NCI-H2196 (cell line): ENCODE measurements around the gene NLGN2.
A peak's percentile ranks its signal among the peaks of the same experiment; 100 is the strongest.

ENCODE experiments used
- DNase-seq: peaks from one replicate; lab custom pipeline; 2025; ENCODE audit not compliant: unreplicated experiment; lab: John Stamatoyannopoulos, UW

The NLGN2 gene

DNA sequence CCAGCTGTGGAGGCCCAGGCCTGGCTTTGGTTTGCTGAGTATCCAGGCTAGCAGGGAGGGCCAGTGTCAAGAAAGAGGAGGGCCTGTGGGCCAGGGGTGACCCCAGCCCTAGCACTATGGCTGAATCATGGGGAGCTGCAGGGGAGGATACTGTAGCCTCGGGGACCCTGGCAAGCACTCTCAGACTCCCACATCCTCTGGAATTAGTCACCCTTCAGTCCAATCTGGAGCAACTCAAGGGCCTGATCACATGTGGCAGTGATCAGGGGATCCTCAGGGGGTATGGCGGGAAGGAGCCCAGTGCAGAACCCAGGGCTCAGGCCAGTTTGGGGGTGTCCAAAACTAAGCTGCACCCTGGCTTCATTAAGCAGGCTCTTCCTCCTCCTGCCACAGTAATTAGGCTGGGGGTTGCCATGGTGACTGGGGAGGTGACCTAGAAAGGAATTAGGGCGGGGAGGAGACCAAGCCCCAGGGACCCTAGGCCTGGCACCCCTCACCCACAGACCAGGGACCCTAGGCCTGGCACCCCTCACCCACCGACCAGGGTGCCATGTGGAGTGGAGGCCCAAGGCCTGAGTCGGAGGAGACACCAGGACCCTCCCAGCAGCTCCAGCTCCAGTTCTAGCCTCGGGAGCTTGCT, 5.8 kb downstream of the NLGN2 start:
- DNase-seq = no peak

DNA sequence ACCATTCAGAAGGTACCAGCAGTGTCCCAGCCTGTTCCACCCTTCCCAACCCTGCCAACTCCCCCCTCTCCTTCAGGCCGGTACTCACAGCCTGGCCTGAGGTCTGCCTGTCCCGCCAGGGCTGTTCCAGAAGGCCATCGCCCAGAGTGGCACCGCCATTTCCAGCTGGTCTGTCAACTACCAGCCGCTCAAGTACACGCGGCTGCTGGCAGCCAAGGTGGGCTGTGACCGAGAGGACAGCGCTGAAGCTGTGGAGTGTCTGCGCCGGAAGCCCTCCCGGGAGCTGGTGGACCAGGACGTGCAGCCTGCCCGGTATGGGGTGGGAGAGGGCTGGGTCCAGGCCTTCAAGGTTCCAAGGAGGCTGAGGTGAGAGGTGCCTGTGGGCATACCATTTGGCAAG, 7.2 kb downstream of the NLGN2 start:
- DNase-seq = no peak

DNA sequence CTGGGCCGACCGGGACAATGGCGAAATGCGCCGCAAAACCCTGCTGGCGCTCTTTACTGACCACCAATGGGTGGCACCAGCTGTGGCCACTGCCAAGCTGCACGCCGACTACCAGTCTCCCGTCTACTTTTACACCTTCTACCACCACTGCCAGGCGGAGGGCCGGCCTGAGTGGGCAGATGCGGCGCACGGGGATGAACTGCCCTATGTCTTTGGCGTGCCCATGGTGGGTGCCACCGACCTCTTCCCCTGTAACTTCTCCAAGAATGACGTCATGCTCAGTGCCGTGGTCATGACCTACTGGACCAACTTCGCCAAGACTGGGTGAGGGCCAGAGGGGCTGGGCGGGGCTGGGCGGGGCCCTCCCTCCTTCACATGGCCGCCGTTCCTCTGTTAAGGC, 8.1 kb downstream of the NLGN2 start:
- no peak for DNase-seq

DNA sequence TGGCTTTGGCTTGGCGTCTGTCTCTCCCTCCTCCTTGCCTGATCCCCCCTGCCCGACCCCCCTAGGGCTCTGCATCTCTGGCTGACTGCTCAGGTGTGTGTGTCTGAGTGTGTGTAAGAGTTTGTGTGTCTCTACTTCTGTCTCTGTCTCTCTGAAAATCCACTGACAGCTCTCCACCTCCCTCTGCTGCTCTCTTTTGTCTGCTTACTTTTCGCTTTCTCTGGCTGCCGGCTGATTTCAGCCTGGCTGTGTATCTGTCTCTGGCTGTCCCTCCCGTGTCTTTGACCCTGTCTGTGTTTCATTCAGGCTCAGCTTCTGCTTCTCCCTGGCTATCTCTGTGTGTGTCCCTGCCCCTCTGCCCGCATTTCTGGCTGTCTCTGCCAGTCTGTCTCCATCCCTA, 8.7 kb downstream of the NLGN2 start:
- DNase-seq = no peak

DNA sequence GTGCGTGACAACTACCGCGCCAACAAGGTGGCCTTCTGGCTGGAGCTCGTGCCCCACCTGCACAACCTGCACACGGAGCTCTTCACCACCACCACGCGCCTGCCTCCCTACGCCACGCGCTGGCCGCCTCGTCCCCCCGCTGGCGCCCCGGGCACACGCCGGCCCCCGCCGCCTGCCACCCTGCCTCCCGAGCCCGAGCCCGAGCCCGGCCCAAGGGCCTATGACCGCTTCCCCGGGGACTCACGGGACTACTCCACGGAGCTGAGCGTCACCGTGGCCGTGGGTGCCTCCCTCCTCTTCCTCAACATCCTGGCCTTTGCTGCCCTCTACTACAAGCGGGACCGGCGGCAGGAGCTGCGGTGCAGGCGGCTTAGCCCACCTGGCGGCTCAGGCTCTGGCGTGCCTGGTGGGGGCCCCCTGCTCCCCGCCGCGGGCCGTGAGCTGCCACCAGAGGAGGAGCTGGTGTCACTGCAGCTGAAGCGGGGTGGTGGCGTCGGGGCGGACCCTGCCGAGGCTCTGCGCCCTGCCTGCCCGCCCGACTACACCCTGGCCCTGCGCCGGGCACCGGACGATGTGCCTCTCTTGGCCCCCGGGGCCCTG, 9.5 kb downstream of the NLGN2 start:
- DNase-seq = no peak

DNA sequence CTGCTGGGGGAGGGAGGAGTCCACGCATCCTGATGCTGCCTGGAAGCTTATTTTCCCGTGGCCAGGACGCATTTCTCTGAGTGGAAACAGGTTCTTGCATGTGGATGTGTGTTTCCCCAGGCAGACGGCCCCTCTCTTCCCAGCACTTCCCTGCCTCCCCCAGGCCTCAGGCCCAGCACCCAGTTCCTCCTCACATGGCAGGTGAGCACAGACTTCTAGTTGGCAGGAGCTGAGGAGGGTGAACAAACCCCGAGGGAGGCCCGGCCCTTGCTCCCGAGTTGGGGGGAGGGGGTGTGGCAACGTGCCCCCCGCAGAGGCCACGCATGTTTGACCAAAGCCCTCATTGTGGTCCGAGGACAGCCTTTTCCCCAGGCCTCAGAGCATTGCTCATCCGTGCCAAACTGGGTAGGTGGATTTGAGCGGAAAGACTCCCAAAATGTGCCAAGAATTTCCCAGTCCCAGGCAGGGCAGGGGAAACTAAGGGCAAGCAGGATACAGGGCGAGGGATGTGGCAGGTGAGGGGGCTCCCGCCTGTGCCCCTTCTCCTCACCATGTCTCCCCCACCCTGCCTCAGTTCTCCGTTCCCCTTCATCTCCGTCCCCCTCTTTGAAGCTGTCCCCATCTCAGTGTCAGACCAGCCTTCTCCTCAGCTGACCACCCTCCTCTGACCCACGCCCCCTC, 11.0 kb downstream of the NLGN2 start:
- no peak for DNase-seq

DNA sequence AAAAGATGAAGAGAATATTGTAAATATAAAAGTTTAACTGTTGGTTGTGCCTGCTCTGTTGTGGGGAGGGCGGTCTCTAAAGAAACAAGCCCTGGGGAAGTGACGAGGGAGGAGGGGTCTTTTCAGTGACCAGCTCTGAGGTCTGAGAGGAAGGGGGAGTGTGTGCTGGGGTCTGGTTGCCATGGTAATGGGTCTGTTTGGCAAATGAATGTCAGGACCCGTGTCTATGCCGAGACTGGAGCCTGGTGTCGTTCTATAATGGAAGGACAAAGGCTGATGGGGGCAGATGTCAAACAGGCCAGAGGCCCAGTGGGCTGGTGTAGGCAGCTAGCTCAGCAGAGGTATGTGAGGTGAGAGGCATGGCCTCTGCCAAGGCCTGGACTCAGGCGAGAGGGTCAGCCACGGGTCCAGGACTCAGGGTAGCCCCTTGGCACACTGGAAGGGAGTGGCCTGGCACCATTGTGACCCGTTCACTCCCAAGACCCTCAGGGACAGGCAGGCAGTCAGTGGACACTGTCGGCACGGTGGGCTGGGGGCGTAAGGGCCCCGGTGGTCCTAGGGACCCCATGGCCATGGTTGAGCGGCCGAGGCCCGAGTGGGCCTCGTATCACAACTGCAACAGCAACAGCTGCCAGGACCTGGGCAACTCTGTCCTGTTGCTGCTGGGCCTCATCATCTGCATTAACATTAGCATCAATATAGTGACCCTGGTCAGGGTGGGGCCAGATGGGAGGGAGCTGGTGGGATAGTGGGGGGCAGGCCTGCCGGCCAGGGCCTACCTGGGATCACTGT, 12.4 kb downstream of the NLGN2 start, which contains the start of gene SPEM1:
TSS of gene SPEM1 (plus strand) at position 506 of the 792 bp plus-strand sequence. CDS start at position 567, 61 bp downstream.
- no peak for DNase-seq

DNA sequence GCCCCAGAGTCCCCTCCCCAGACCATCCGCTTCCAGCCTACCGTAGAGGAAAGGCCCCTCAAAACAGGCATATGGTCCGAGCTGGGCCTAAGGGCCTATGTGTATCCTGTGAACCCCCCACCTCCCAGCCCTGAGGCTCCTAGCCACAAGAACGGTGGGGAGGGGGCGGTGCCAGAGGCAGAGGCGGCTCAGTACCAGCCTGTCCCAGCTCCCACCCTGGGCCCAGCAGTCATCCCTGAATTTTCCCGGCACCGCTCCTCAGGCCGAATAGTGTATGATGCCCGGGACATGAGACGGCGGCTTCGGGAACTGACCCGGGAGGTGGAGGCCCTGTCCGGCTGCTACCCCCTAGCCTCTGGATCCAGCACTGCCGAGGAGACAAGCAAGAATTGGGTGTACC, 13.5 kb downstream of the NLGN2 start:
- no peak for DNase-seq

DNA sequence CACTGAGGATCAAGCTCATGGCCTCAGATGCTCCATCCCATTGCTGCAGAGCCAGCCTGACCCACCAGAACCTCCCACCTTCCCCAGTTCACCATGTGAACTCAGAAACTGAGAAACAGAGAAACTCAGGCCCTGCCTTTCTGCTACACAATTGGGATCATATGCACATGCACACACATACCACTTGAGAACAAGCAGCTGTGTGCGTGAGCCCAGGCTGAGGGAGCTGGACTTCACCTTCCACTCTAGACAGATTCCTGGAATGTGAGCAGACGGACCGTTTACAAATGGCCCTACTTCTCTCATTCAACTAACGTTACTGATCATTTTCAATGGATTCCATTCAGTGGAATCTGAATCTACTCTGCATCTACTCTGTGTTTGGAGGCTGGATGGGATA, 16.0 kb downstream of the NLGN2 start:
- no peak for DNase-seq

DNA sequence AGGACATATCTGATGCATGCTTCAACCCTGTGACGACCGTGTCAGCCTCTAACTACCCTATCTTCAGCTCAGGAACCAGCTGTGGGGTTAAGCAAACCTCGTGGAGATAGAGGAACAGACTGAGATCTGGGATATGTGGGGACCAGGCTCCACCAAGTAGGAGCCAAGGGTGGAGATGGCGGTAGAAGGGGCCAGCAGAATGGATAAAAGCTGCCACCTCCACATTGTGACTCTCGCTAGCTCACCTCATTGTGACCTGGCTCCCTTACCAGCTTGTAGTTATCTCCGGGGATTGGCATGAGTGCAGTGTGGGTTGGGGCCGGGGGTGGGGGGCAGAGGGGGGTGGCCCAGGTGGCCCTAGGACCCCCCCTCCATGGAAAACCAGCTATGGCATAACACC, 17.7 kb downstream of the NLGN2 start, which contains the start of gene SPEM2:
TSS of gene SPEM2 (plus strand) at position 301 of the 400 bp plus-strand sequence. CDS start at position 374, 73 bp downstream.
- no peak for DNase-seq

DNA sequence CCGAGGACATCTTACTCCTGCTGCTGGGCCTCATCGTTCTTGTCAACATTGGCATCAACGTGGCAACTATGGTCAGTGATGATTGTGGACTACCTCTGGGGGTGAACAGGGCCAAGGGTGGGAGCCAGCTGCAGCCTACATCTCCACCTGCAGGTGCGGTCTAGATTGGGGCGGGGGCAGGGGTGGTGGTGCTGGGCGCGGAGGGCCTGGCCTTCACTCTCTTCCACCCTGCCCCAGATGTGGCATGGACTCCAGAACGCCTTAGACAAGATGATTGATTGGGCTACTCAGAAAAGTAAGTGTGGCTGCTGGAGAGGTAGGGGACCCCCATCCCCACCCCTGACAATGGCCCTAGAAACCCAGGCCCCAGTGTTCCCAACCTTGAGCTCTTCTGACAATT, 18.1 kb downstream of the NLGN2 start:
- no peak for DNase-seq

DNA sequence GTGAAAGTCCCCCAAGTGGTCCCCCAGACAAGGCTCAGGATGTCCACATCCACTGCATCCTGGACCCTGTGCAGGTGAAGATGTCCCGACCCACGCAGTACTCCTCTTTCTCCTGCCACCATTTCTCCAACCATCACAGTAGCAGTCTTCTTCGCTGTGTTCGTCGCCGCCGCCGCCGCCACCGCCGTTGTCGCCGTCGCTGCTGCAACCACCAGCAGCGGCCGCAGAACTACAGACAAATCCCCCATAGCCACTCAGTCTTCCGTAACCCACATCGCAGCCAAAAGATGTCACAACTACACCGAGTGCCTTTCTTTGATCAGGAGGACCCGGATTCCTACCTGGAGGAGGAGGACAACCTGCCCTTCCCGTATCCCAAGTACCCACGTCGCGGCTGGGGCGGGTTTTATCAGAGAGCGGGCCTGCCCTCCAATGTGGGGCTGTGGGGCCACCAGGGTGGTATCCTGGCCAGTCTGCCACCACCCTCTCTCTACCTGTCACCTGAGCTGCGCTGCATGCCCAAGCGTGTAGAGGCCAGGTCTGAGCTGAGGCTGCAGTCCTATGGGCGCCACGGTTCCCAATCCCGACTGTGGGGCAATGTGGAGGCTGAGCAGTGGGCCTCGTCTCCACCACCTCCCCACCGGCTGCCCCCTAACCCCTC, 18.7 kb downstream of the NLGN2 start:
- DNase-seq = no peak

DNA sequence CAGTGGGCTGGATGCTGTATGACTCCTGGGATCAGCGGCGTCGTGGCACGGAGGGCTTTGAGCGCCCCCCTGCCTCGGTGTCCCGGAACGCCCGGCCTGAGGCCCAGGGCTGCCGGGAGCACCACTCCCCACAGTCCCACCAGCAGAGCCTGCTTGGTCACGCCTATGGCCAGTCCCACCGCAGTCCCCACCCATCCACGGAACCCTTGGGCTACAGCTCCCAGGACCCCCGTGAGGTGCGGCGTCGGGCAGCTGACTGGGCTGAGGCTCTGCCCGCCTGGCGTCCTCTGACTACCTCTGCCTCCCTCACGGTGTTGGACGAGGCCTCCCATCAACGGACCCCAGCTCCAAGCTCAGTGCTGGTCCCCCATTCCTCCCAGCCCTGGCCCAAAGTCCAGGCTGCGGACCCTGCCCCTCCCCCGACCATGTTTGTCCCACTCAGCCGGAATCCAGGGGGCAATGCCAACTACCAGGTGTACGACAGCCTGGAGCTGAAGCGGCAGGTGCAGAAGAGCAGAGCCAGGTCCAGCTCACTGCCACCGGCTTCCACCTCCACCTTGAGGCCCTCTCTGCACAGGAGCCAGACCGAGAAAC, 19.3 kb downstream of the NLGN2 start:
- no peak for DNase-seq

DNA sequence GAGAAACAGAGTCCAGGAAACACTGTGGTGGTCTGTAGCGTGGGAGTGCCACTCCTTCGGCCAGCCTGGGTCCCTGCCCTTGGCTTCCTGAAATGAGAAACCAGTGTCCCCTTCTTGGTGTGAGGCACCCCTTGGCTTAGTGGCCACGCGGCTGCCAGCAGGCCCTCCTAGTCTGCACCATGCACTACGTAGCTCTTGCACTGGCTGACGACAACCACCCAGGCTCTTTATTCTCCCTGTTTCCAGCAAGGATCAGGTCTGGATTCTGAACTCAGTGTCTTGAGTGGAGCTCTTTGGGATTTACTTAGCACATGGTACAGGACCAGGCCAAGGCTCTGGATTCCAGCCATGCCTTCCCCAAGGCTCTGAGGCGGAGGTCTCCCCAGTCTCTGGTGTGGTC, 19.9 kb downstream of the NLGN2 start:
- DNase-seq = no peak

DNA sequence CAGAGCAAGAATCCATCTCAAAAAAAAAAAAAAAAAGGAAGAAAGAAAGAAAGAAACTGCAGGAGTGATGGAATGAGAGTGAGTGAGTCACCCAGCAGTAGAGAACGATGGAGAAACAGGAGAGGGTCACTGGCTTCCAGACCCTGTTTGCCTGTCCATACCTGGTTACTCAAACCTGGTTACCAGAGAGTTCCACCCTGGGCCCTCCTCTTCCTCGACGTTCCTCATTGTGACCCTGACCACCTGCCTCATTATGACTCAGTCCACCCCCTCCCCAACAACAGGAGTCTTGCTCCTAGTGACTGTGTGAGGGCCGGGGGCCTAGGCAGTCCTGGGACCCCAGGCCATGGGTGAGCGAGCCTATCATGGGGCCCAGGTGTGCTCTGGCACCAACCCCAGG, 20.9 kb downstream of the NLGN2 start, which contains the start of gene SPEM3:
TSS of gene SPEM3 (plus strand) at position 301 of the 400 bp plus-strand sequence. CDS start at position 347, 46 bp downstream.
- DNase-seq = no peak

DNA sequence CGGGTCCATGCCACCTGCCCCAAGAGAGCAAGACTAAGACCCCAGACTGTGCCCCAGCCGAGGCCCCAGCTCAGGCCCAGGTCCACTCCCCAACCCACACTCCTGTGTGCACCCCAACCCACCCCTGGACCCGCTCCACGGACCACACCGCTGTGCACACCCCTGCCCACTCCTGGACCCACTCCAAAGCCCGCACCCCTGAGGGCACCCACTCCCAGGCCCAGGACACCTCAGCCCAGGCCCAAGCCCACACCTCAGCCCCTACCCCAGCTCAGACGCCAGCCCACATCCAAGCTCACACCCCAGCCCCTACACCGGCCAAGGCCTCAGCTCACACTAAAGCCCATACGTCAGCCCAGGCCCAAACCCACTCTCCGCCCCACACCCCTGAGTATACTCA, 22.1 kb downstream of the NLGN2 start:
- DNase-seq = no peak

DNA sequence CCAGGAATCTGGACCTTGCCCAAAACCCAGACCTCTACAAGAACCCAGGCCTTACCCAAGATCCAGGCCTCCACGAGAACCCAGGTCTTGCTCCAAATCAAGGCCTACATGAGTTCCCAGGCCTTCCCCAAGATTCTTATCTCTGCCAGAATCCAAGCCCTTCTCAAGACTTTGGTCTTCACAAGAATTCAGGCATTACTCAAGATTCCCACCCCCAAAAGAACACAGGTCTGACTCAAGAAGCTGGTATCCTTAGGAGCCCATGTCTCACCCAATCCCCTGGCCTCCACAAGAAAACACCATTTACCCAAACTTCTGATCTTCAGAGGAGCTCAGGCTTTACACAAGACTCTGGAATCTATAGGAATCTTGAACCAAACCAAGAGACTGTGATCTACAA, 23.6 kb downstream of the NLGN2 start:
- DNase-seq = no peak

DNA sequence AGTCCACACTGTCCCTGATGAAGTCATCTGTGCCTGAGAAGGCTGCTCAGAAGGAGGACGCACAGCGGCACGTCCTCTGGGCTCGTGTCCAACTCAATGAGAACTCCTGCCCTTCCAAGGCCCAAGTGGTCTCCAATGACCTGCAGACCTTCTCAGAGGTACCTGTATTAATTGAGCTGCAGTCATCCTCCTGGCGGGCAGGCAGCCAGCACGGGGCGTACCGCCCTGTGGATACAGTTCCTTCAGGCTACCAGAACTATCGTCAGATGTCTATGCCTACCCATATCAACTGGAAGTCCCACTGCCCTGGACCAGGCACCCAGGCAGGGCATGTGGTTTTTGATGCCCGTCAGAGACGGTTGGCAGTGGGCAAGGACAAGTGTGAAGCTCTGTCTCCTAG, 24.7 kb downstream of the NLGN2 start:
- no peak for DNase-seq

DNA sequence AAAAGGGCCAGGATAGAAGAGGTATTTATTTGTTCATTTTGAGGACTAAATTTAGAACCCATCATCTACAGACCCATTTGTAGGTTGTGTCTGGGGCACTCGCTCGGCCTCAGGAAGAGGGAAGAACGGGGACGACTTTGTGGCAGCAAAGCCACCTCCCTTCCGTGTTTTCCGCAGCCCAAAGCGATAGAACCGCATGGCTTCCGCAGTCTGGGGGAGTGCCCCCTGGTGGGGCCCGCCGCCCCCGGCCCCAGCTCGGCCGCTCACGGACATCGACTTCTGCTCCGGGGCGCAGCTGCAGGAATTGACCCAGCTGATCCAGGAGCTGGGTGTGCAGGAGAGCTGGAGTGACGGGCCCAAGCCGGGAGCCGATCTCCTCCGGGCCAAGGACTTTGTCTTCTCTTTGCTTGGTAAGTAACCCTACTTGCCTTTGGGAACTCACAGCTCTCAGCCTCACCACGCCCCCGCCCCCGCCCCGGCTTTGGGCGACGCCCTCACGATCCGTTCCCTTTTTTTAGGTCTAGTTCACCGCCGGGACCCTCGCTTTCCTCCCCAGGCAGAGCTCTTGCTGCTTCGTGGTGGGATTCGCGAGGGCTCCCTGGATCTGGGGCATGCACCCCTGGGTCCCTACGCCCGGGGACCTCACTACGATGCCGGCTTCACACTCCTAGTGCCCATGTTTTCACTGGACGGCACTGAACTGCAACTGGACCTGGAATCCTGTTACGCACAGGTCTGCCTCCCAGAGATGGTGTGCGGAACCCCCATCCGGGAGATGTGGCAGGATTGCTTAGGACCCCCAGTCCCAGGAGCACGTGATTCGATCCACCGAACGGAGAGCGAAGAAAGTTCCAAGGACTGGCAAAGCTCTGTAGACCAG, 28.3 kb downstream of the NLGN2 start:
- DNase-seq = peak; percentile 12
